ENCODE measurements around the gene GAREM2.

GAREM2 gene

GRCh38 chr2:26169681-26170414, 3.0 kb upstream of the GAREM2 start:
- DNase-seq (ENCODE audit: low read depth) = no peak

GRCh38 chr2:26170795-26171194, 2.1 kb upstream of the GAREM2 start:
- DNase-seq (ENCODE audit: low read depth) = no peak

GRCh38 chr2:26172189-26172870, 558 bp upstream of the GAREM2 start:
- DNase-seq (ENCODE audit: low read depth) = no peak

- no peak for DNase-seq (ENCODE audit: low read depth)
Measured at GRCh38 chr2:26173776-26174482, 1.0 kb downstream of the GAREM2 start.

- no peak for DNase-seq (ENCODE audit: low read depth)
Measured at GRCh38 chr2:26174691-26175465, 2.0 kb downstream of the GAREM2 start.

- DNase-seq (ENCODE audit: low read depth) = no peak
Measured at GRCh38 chr2:26175466-26176278, 2.8 kb downstream of the GAREM2 start.

GRCh38 chr2:26176279-26176615, 3.4 kb downstream of the GAREM2 start:
- DNase-seq (ENCODE audit: low read depth) = no peak

- DNase-seq (ENCODE audit: low read depth) = no peak
Measured at GRCh38 chr2:26177122-26177521, 4.2 kb downstream of the GAREM2 start.

GRCh38 chr2:26178246-26178645, 5.4 kb downstream of the GAREM2 start:
- DNase-seq (ENCODE audit: low read depth) = no peak

GRCh38 chr2:26178746-26179436, 6.0 kb downstream of the GAREM2 start:
- DNase-seq (ENCODE audit: low read depth) = no peak

GRCh38 chr2:26179446-26179913, 6.6 kb downstream of the GAREM2 start:
- no peak for DNase-seq (ENCODE audit: low read depth)

GRCh38 chr2:26182441-26182840, 9.6 kb downstream of the GAREM2 start:
- DNase-seq (ENCODE audit: low read depth) = no peak

GRCh38 chr2:26182887-26183630, 10.2 kb downstream of the GAREM2 start:
- no peak for DNase-seq (ENCODE audit: low read depth)

GRCh38 chr2:26184121-26184520, 11.2 kb downstream of the GAREM2 start:
- DNase-seq (ENCODE audit: low read depth) = no peak

- DNase-seq (ENCODE audit: low read depth) = peak; percentile 78
Measured at GRCh38 chr2:26184555-26185303, 11.8 kb downstream of the GAREM2 start.

GRCh38 chr2:26185304-26185928, 12.5 kb downstream of the GAREM2 start:
- DNase-seq (ENCODE audit: low read depth) = no peak

GRCh38 chr2:26185954-26186770, 13.3 kb downstream of the GAREM2 start:
- DNase-seq (ENCODE audit: low read depth) = no peak

GRCh38 chr2:26187114-26187513, 14.2 kb downstream of the GAREM2 start:
- no peak for DNase-seq (ENCODE audit: low read depth)
